HuH-7 (cell line): ENCODE measurements around the gene ARL17B.
"Not testable (repeated sequence)": the region's sequence is repeated elsewhere in the genome, so short reads cannot be mapped to it uniquely, and the experiment has no call there.

Source experiments
- DNase-seq: peaks from one replicate; pipeline ENCODE4 v3.0.0; 2011; ENCODE audit warnings: low spot score

The ARL17B gene

GRCh38 chr17:46361755-46362154 lies at the start of gene ARL17B:
Gene ARL17B, minus strand, starts transcription at chr17:46361766. Its CDS starts 3,369 bp downstream, at chr17:46358397.
- not testable (repeated sequence) for DNase-seq

DNA sequence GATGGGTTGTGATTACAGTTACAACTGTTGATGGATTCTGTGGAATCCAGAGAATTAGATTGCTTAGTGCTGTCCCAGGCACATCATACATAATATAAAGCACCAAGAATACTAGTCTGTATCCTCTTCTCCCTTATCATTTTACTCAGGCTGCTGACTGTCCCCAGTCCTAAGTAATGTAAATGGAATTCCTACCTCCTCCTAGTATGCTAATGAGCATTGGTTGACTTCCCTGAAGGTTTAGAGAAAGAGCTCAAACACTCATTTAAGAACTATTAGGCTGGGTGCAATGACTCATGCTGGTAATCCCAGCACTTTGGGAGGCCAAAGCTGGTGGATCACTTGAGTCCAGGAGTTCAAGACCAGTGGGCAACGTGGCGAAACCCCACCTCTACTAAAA lies 48.3 kb upstream of the ARL17B start:
- not testable (repeated sequence) for DNase-seq

DNA sequence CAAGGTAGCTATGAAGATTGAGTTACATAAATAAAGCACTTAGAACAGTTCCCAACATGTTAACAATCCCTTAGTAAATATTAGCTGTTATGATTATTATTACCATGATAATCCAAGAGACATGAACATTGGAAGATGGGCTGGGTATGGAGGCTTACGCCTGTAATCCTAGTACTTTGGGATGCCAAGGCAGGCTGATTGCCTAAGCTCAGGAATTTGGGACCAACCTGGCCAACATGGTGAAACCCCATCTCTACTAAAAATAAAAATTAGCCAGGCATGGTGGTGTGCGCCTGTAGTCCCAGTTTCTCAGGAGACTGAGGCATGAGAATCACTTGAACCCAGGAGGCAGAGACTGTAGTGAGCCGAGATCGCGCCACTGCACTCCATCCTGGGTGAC lies 45.6 kb upstream of the ARL17B start:
- not testable (repeated sequence) for DNase-seq

- not testable (repeated sequence) for DNase-seq
These were observed 39.6 kb upstream of the ARL17B start for GRCh38 chr17:46401033-46401787.

GRCh38 chr17:46400543-46400942 lies 39.0 kb upstream of the ARL17B start:
- not testable (repeated sequence) for DNase-seq

- not testable (repeated sequence) for DNase-seq
These were observed 38.4 kb upstream of the ARL17B start for GRCh38 chr17:46399993-46400392.

DNA sequence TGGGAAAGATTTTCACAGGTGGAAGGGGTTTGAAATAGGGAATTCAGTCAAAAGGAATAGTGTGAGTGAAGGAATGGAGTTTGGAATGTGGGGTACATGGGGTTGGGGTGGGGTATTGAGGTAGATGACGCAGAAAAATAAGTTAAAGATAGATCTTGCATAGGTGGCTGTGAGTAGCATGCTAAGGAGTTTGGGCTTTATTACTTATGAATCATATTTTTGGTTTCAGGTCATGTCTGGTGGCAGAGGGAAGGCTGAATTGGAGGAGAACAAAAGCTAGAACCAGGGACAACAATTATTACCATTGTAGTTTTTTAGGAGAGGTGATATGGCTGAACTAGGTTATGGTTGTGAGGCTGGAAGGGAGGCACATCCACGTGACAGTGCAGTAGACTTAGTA lies 34.7 kb upstream of the ARL17B start:
- not testable (repeated sequence) for DNase-seq

DNA sequence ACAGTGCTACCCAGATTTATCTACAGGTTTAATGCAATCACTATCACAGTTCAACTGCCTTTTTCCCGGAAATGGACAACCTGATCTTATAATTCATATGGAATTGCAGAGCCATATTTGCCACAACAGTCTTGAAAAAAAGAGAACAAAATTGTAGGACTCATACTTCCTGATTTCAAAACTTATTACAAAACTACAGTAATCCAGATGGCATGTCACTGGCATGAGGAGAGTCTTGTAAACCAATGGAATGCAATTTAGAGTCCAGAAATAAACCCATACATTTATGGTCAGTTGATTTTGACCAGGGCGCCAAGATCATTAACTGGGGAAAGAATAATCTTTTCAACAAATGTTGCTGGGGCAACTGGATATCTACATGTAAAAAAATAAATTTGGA lies 32.1 kb upstream of the ARL17B start:
- not testable (repeated sequence) for DNase-seq

GRCh38 chr17:46385491-46385890 lies 23.9 kb upstream of the ARL17B start:
- DNase-seq = not testable (repeated sequence)

DNA sequence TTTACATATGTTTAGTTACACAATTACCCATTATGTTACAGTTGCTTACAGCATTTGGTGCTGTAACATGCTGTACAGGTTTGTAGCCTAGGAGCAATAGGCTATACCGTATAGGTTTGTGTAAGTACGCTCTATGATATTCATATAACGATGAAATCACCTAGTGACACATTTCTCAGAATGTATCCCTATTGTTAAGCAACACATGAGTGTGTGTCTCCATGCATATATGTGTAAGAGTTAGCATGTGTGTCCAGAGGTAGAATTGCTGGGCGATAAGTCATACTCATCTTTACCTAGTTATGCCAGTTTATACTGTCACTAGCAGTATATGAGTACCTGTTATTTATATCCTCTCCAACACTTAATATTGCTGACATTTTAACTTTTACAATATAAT lies 21.6 kb upstream of the ARL17B start:
- not testable (repeated sequence) for DNase-seq

- DNase-seq = not testable (repeated sequence)
These were observed 11.9 kb upstream of the ARL17B start for GRCh38 chr17:46373418-46373817.

DNA sequence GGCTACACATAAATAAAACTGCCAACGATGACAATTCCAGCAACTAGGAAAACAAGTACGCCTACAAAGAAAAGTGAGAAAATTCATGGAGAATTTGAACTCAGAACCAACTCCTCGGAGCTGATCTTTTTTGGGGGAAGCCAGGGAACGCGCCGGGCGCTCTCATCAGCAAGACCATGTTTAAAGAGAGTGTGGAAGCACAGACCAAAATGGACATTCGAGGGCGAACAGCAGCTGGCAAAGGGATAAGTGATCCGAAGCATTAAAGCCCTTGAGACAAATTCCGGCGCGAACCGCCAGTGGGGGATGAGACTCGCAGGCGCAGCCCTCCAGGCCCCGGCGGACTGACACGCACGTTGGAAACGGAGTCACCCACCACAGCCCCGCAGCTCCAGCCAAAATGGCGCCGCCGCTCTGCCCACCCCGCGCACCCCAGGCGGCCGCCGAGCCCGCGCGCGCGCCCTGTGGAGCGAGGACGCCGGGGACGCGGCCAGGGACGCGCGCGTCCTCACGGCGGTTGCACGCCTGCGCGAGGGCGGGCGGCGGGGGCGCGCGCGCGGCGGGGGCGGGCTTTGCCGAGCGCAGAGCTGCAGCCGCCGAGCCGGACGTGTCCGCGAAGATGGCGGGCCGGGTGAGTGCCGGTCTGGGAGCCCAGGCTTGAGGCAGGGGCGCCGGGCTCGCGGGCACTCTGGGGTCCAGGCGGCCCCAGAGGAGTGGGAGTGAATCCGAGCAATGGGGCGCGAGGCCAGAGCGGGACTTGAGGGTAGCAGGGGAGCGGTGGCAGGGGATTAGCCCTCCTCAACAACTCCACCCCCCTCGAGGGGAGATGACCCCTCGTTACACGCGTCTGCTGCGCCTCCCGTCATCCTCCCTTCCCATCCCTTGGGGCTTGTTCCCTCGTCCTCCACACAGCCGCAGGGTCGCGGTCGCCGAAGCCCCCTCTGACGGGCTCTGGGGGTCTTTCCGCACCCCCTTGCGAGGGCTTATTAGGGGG lies 11.0 kb upstream of the ARL17B start:
- not testable (repeated sequence) for DNase-seq

GRCh38 chr17:46367520-46367919 lies 6.0 kb upstream of the ARL17B start:
- not testable (repeated sequence) for DNase-seq

DNA sequence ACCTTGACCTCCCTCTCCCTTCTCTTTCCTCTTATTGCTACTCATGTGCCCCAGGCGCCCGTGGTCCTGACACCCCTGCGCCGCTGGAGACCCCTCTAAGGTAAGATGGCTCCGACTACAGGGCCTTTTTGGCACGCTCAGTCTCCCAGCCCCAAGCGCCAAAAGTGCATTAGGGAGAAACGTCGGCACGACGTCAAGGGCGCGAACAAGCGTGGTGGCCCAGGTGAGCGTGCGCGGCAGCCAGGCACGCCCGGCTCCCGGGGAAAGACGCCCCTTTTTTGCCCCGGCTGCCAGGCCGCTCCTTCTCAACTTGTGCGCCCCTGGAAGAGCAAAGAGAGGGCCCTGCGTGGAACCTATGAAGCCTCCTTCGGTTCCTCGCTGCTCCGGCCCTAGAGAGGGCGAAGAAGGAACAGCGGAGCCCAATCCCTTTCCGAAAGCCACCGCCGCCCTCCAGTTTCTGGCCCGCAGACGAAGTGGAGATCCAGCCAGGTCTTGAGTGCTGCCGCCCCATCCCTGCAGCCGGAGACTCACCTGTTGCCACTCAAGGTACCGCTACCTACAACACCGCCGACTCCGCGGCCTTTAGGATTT lies 326 bp downstream of the ARL17B start:
- DNase-seq = not testable (repeated sequence)

GRCh38 chr17:46353856-46354255 lies 7.7 kb downstream of the ARL17B start:
- not testable (repeated sequence) for DNase-seq

DNA sequence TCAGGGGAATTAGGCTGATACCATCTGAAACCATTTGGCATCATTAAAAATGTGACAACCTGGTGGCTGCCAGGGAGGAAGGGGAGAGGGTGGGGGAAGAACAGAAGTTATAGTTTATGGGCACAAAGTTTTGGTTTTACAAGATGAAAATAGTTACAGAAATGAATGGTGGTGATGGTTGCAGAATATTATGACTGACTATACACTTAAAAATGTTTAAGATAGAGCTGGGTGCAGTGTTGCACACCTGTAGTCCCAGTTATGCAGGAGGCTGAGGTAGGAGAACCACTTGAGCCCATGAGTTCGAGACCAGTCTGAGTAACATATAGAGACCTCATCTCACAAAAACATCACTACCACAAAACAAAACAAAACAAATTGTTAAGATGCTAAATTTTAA lies 12.5 kb downstream of the ARL17B start:
- DNase-seq = not testable (repeated sequence)

DNA sequence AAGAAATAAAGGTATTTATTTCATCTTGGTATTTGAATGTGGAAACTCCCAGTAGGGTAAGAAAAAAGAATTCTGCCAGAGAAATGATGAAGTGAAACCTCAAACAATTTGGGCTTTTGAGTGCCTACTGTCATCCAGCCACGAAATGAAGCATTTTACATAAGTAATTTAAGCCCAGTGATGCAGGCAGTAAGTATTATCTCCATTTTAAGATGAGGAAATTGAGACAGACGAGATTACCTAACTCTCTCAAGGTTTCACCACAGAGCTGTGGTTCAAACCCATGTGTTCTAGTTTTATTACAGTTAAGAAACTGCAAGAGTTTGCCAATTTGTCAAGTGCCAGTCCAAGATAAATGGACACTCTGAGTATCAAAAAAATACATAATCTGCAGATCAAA lies 13.2 kb downstream of the ARL17B start:
- DNase-seq = not testable (repeated sequence)

GRCh38 chr17:46342131-46342530 lies 19.4 kb downstream of the ARL17B start:
- not testable (repeated sequence) for DNase-seq

- not testable (repeated sequence) for DNase-seq
These were observed 20.3 kb downstream of the ARL17B start for GRCh38 chr17:46341220-46341619.

DNA sequence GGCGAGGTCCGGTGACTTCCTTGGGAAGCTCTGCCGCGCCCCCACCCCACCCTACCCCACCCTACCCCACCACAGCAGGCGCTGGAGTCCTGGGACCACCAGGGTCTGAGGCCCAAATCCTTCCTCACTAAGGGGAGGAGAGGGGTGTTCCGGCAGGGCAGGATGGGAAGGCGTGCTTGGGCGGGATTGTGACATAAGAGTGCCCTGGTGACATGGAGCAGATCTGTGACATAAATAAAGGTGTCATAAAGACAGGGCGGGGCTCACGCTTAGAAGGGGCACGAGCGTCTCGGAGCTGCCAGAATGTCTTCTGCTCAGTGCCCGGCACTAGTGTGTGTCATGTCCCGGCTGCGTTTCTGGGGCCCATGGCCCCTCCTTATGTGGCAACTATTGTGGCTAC lies 66.7 kb downstream of the ARL17B start, which contains the start of gene LRRC37A:
Gene LRRC37A (plus strand): TSS at position 301 of the 400 bp plus-strand sequence. CDS start 3 bp downstream, at position 304.
- DNase-seq = not testable (repeated sequence)

- DNase-seq = not testable (repeated sequence)
These were observed 69.9 kb downstream of the ARL17B start for GRCh38 chr17:46291618-46292017.
